HepG2 (cell line): Measurements from ENCODE around the gene NDRG3. TPM values are rescaled to one million over a fixed set of nuclear protein-coding genes. Genes with fewer than 3 reads are reported as not detected.
A peak's percentile ranks its signal among the peaks of the same experiment; 100 is the strongest.

ENCODE experiments used
- CAMTA2 ChIP-seq: sonication (generic); formaldehyde crosslinking; IDR thresholded peaks from 2 replicates; pipeline ENCODE4 v1.4.0; 2020; ENCODE audit warnings: mild to moderate bottlenecking, missing genetic modification reagents, borderline replicate concordance
- EEA1 ChIP-seq: sonication (generic); formaldehyde crosslinking; IDR thresholded peaks from 2 replicates; pipeline ENCODE4 v1.5.1; 2020; ENCODE audit warnings: mild to moderate bottlenecking, missing genetic modification reagents, borderline replicate concordance
- ETV5 ChIP-seq: IDR thresholded peaks from 2 replicates; pipeline ENCODE4 v1.6.1; 2018; ENCODE audit warnings: missing biosample characterization, missing genetic modification reagents, inconsistent platforms, borderline replicate concordance
- KAT2B ChIP-seq: fragments of 150-350 bp; IDR thresholded peaks from 2 replicates; pipeline ENCODE4 v1.6.1; 2014; ENCODE audit warnings: low read depth, low read length, borderline replicate concordance
- MEIS1 ChIP-seq: sonication (generic); formaldehyde crosslinking; IDR thresholded peaks from 2 replicates; pipeline ENCODE4 v1.9.0; 2021; ENCODE audit warnings: mild to moderate bottlenecking, missing genetic modification reagents, moderate library complexity, borderline replicate concordance
- MTA1 ChIP-seq: sonication (generic); formaldehyde crosslinking; IDR thresholded peaks from 2 replicates; pipeline ENCODE4 v1.4.0; 2020; ENCODE audit warnings: missing genetic modification reagents, mild to moderate bottlenecking, borderline replicate concordance
- NCOA5 ChIP-seq: sonication (generic); formaldehyde crosslinking; IDR thresholded peaks from 2 replicates; pipeline ENCODE4 v1.4.0; 2020; ENCODE audit warnings: missing genetic modification reagents
- PAWR ChIP-seq: sonication (generic); formaldehyde crosslinking; IDR thresholded peaks from 2 replicates; pipeline ENCODE4 v1.4.0; 2020; ENCODE audit warnings: missing genetic modification reagents, mild to moderate bottlenecking, borderline replicate concordance
- POLR2G ChIP-seq: fragments of 200-400 bp; formaldehyde crosslinking; IDR thresholded peaks from 2 replicates; pipeline ENCODE4 v1.6.1; 2018; ENCODE audit warnings: mild to moderate bottlenecking, low read depth, low read length, moderate library complexity
- RAD51 ChIP-seq: fragments of 450-650 bp; IDR thresholded peaks from 2 replicates; pipeline ENCODE4 v1.6.1; 2016; ENCODE audit warnings: borderline replicate concordance
- TAF1 ChIP-seq: sonication (generic); formaldehyde crosslinking; IDR thresholded peaks from 2 replicates; pipeline ENCODE4 v1.4.0; 2020; ENCODE audit warnings: missing genetic modification reagents
- ZBTB21 ChIP-seq: sonication (generic); formaldehyde crosslinking; IDR thresholded peaks from 2 replicates; pipeline ENCODE4 v1.4.0; 2020; ENCODE audit warnings: missing genetic modification reagents
- ZFP36 ChIP-seq: fragments of 150-350 bp; IDR thresholded peaks from 2 replicates; pipeline ENCODE4 v1.6.1; 2018; ENCODE audit warnings: borderline replicate concordance, low read length, low read depth; ENCODE audit not compliant: partially characterized antibody
- ZMYM4 ChIP-seq: sonication (generic); formaldehyde crosslinking; IDR thresholded peaks from 2 replicates; pipeline ENCODE4 v1.8.1; 2023; ENCODE audit warnings: mild to moderate bottlenecking, missing genetic modification reagents
- ZNF235 ChIP-seq: sonication (generic); formaldehyde crosslinking; IDR thresholded peaks from 2 replicates; pipeline ENCODE4 v1.8.1; 2023; ENCODE audit warnings: mild to moderate bottlenecking, missing genetic modification reagents, borderline replicate concordance
- ZNF510 ChIP-seq: sonication (generic); formaldehyde crosslinking; IDR thresholded peaks from 2 replicates; pipeline ENCODE4 v1.4.0; 2020; ENCODE audit warnings: low read depth, mild to moderate bottlenecking, missing genetic modification reagents
- ZNF724P ChIP-seq: sonication (generic); formaldehyde crosslinking; IDR thresholded peaks from 2 replicates; pipeline ENCODE4 v1.8.0; 2022; ENCODE audit warnings: missing genetic modification reagents, borderline replicate concordance
- ZZZ3 ChIP-seq: sonication (generic); formaldehyde crosslinking; IDR thresholded peaks from 2 replicates; pipeline ENCODE4 v1.4.0; 2020; ENCODE audit warnings: missing genetic modification reagents, mild to moderate bottlenecking, borderline replicate concordance
- polyA plus RNA-seq, 8 experiments: library from polyadenylated mRNA; depleted of rRNA in 3 of 8; stranded (reverse) in 7 of 8; unstranded in 1 of 8; fragments of >200 nt; fragmentation: Illumina TruSeq in 4 of 8; extraction: Trizol in 4 of 8; gene quantifications; 2 replicates each; pipeline versions ENCODE4 v1.2.1 to v1.2.3, GENCODE V29; 2011 to 2016; ENCODE audit warnings: low read depth in 4 of 8, missing spikeins in 1 of 8, mixed read lengths in 1 of 8; ENCODE audit not compliant: insufficient read depth in 1 of 8
- total RNA-seq, 5 experiments: library from RNA; depleted of rRNA; stranded (reverse); fragments of >200 nt; fragmentation: Illumina TruSeq; extraction: Trizol; gene quantifications; 2 replicates each; pipeline ENCODE4 v1.2.3, GENCODE V29; 2016; ENCODE audit warnings: low read depth in 1 of 5
- TF ChIP-seq, protein P1 (sequence below): sonication (generic); formaldehyde crosslinking; IDR thresholded peaks from 2 replicates; pipeline ENCODE4 v1.4.0; 2020; ENCODE audit warnings: missing genetic modification reagents, mild to moderate bottlenecking, borderline replicate concordance
- TF ChIP-seq, protein P2 (sequence below): sonication (generic); formaldehyde crosslinking; conservative IDR thresholded peaks from 2 replicates; pipeline ENCODE4 v1.4.0; 2020; ENCODE audit warnings: missing genetic modification reagents
- TF ChIP-seq, protein P3 (sequence below): sonication (generic); formaldehyde crosslinking; IDR thresholded peaks from 2 replicates; pipeline ENCODE4 v1.5.0; 2020; ENCODE audit warnings: mild to moderate bottlenecking, missing genetic modification reagents
- TF ChIP-seq, protein P4 (sequence below), 2 experiments: sonication (generic) in 1 of 2; formaldehyde crosslinking in 1 of 2; IDR thresholded peaks; 2 replicates each; pipeline versions ENCODE4 v1.4.0 to v1.6.1; 2018 to 2020; ENCODE audit warnings: missing genetic modification reagents in 2 of 2, borderline replicate concordance in 1 of 2, low read depth in 1 of 2, mild to moderate bottlenecking in 1 of 2, missing biosample characterization in 1 of 2

Gene NDRG3
- total and polyA plus RNA-seq, 2 of the 13 experiments (the other 11 are each of a cell fraction or from before 2014, with no cell fraction given), result 36.0 to 40.5 TPM

DNA sequence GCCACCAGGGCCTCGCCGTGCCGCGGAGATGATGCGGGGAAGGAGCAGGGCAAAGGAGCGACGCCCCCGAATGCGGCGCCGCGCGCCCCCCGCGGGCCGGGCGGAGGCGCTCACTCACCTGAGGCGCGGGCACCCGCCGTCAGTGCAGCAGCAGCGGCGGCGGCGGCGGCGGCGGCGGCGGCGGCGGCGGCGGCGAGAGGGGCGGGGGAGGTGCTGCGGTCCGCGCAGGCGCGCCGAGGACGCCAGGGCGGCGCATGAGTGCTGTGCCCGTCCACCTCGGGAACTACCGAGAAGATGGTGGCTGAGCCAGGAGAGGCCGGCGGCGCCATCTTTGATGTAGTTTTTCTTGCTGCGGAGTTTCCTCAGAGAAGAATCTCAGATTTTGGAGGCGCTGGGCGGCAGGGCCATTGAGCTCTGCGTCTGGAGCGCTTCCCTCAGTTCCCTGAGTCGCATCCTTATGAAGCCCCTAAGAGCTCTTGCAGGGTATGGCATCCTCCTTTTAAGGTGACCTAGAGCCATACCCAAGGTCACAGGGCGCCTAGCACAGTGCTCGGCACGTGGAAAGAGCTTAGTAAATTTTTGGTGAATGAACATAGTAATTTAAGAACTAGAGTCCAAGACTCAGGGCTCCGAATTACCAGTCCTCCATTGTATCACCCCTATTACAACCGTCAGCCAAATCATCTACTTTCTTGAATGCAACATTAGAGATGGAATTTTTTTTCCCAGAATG, at the start of gene NDRG3 (continued):
- TF ChIP-seq MEIS1 (CRISPR knock-in tag) (no peak), ZNF724P (CRISPR knock-in tag) (0 out of 2 replicates have a peak, but pooled peaks have one; percentile 61), TAF1 (peak; percentile 75), ZZZ3 (CRISPR knock-in tag) (0 out of 2 replicates have a peak, but pooled peaks have one; percentile 31), PAWR (CRISPR knock-in tag) (no peak), KAT2B (no peak), EEA1 (CRISPR knock-in tag) (no peak), POLR2G (peak; percentile 95), ETV5 (CRISPR knock-in tag) (no peak; the same call in 1 of the 2 replicates), RAD51 (no peak), ZNF510 (CRISPR knock-in tag) (no peak), ZBTB21 (CRISPR knock-in tag) (0 out of 2 replicates have a peak, but pooled peaks have one; percentile 2), ZNF235 (CRISPR knock-in tag) (no peak; the same call in 1 of the 2 replicates), MTA1 (CRISPR knock-in tag) (no peak), ZMYM4 (CRISPR knock-in tag) (peak; percentile 45; the same call in 1 of the 2 replicates), ZFP36 (no peak), CAMTA2 (0 out of 2 replicates have a peak, but pooled peaks have one; percentile 21), NCOA5 (CRISPR knock-in tag) (no peak)
- TF ChIP-seq, protein P1, sequence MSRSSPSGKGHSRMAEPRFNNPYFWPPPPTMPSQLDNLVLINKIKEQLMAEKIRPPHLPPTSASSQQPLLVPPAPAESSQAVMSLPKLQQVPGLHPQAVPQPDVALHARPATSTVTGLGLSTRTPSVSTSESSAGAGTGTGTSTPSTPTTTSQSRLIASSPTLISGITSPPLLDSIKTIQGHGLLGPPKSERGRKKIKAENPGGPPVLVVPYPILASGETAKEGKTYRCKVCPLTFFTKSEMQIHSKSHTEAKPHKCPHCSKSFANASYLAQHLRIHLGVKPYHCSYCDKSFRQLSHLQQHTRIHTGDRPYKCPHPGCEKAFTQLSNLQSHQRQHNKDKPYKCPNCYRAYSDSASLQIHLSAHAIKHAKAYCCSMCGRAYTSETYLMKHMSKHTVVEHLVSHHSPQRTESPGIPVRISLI (CRISPR knock-in tag), result no peak
- TF ChIP-seq, protein P2, sequence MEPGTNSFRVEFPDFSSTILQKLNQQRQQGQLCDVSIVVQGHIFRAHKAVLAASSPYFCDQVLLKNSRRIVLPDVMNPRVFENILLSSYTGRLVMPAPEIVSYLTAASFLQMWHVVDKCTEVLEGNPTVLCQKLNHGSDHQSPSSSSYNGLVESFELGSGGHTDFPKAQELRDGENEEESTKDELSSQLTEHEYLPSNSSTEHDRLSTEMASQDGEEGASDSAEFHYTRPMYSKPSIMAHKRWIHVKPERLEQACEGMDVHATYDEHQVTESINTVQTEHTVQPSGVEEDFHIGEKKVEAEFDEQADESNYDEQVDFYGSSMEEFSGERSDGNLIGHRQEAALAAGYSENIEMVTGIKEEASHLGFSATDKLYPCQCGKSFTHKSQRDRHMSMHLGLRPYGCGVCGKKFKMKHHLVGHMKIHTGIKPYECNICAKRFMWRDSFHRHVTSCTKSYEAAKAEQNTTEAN (CRISPR knock-in tag), result peak; percentile 34; the same call in 1 of the 2 replicates
- TF ChIP-seq, protein P3, sequence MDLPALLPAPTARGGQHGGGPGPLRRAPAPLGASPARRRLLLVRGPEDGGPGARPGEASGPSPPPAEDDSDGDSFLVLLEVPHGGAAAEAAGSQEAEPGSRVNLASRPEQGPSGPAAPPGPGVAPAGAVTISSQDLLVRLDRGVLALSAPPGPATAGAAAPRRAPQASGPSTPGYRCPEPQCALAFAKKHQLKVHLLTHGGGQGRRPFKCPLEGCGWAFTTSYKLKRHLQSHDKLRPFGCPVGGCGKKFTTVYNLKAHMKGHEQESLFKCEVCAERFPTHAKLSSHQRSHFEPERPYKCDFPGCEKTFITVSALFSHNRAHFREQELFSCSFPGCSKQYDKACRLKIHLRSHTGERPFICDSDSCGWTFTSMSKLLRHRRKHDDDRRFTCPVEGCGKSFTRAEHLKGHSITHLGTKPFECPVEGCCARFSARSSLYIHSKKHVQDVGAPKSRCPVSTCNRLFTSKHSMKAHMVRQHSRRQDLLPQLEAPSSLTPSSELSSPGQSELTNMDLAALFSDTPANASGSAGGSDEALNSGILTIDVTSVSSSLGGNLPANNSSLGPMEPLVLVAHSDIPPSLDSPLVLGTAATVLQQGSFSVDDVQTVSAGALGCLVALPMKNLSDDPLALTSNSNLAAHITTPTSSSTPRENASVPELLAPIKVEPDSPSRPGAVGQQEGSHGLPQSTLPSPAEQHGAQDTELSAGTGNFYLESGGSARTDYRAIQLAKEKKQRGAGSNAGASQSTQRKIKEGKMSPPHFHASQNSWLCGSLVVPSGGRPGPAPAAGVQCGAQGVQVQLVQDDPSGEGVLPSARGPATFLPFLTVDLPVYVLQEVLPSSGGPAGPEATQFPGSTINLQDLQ (CRISPR knock-in tag), result no peak
- TF ChIP-seq, protein P4, sequence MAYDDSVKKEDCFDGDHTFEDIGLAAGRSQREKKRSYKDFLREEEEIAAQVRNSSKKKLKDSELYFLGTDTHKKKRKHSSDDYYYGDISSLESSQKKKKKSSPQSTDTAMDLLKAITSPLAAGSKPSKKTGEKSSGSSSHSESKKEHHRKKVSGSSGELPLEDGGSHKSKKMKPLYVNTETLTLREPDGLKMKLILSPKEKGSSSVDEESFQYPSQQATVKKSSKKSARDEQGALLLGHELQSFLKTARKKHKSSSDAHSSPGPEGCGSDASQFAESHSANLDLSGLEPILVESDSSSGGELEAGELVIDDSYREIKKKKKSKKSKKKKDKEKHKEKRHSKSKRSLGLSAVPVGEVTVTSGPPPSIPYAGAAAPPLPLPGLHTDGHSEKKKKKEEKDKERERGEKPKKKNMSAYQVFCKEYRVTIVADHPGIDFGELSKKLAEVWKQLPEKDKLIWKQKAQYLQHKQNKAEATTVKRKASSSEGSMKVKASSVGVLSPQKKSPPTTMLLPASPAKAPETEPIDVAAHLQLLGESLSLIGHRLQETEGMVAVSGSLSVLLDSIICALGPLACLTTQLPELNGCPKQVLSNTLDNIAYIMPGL (CRISPR knock-in tag; IDR thresholded peaks at IDR 0.05; ENCODE audit: borderline replicate concordance in 1 of 2, low read depth in 1 of 2), result peak; percentile 9 to 79; a peak in 1 of 4 replicates
